ENCODE results near the gene EIF4A2. TPM values are rescaled to one million over a fixed set of nuclear protein-coding genes. Genes with fewer than 3 reads are reported as not detected.

EIF4A2 gene
- total and polyA plus RNA-seq, 9 of the 15 experiments (the other 6 are each of a cell fraction or from before 2014, with no cell fraction given): 307 to 754 (median 435) TPM

DNA sequence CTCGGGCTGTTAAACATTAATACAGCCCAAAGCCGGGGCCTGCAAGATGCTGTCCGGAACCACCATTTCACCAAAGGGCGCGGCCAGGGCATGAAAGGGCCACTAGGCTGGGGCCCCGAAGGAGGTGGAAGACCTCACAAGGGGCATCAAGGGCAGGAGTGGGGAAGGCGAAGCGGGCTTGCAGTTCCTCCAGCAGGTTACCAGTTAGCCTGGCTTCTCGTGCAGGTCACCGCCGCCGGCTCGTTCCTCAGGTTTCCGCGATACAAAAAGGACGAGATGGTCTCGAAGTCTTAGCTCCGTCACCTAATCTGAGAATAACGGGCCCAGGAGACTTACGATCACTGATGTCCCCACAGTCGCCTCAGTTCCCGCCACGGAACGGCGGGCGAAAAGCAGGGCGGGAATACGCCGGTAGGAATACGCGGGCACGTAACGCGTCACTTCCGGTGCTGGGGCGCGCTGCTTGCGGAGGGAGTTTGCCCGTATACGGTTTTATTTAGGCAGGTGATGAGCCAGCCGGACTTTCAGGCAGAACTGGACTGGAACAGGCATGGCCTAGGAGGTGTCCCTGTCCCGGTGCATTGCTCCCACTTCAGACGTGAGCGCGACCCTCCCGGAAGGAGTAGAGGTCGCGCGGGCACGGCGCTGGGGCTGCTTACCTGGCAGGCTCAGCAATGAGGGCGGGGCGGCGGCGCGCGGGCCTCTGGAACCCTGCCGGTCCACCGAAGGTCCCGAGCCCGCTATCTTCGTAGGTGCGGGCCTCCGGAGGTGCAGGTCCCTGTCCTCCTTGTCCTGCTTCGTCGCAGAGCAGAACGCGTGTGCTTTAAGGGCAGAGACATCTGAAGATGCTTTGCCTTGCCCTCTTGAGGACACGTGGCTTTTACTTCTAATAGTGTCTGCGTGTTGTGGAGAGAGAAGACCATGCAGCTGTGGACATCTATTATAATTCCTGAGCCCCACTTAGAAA, 23.0 kb downstream of the EIF4A2 start, which contains the start of gene RFC4 (continued):
- no peak for TF ChIP-seq CHD7 (IDR thresholded peaks at IDR 0.05; ENCODE audit: low read depth, low read length)
- TF ChIP-seq ESRRB (CRISPR knock-in tag; IDR thresholded peaks at IDR 0.05; ENCODE audit: borderline replicate concordance): no peak
- TF ChIP-seq HDAC8 (tag; IDR thresholded peaks at IDR 0.05): no peak
- TF ChIP-seq SAFB2 (IDR thresholded peaks at IDR 0.05; ENCODE audit: borderline replicate concordance, low read depth, low read length, severe bottlenecking): no peak
- peak; percentile 93 for TF ChIP-seq POLR2A (conservative IDR thresholded peaks at IDR 0.05)
- no peak for TF ChIP-seq ZNF561 (CRISPR knock-in tag; conservative IDR thresholded peaks at IDR 0.05)
- TF ChIP-seq MLX (CRISPR knock-in tag; conservative IDR thresholded peaks at IDR 0.05): no peak
- no peak for TF ChIP-seq SMARCA5 (IDR thresholded peaks at IDR 0.05)
- peak in 1 of 2 experiments; percentile 40; a peak in 1 of 4 replicates for TF ChIP-seq FOXA3 (CRISPR knock-in tag; conservative IDR thresholded peaks at IDR 0.05 in 1 of 2, IDR thresholded peaks at IDR 0.05 in 1 of 2)
- no peak for TF ChIP-seq PREB (CRISPR knock-in tag; IDR thresholded peaks at IDR 0.05)
- TF ChIP-seq HNRNPLL (IDR thresholded peaks at IDR 0.05; ENCODE audit: low read depth, low read length, poor library complexity, severe bottlenecking): peak; percentile 99

Data from K562 (cell line).